Left lung (tissue), 10 donors: ENCODE measurements around the gene TPSD1. TPM values are rescaled to one million over a fixed set of nuclear protein-coding genes. Genes with fewer than 3 reads are reported as not detected.
A peak's percentile ranks its signal among the peaks of the same experiment; 100 is the strongest.
"Not testable (repeated sequence)": the region's sequence is repeated elsewhere in the genome, so short reads cannot be mapped to it uniquely, and the experiment has no call there.

Experiments
- ATAC-seq: fragments of 200-7000 bp; cut with Tn5 transposase; one replicate; pipeline ENCODE4 v1.9.1; 2020; ENCODE audit warnings: moderate library complexity
- DNase-seq, 4 donors: peaks; one replicate each; pipeline ENCODE4 v3.0.0-alpha.2; 2013 to 2020
- H3K27ac ChIP-seq, 2 donors: fragments of 200-600 bp; sonication (generic) in 1 of 2; one replicate each; pipeline versions ENCODE4 v1.5.0 to v1.8.0; 2020 to 2021
- H3K27me3 ChIP-seq, 2 donors: fragments of 200-600 bp; sonication (generic) in 1 of 2; one replicate each; pipeline versions ENCODE4 v1.5.0 to v1.8.0; 2020 to 2021
- H3K36me3 ChIP-seq, 2 donors: fragments of 200-600 bp; sonication (generic) in 1 of 2; one replicate each; pipeline versions ENCODE4 v1.5.0 to v1.8.0; 2020 to 2021
- H3K4me1 ChIP-seq, 2 donors: fragments of 200-600 bp; one replicate each; pipeline ENCODE4 v1.8.0; 2021
- H3K4me3 ChIP-seq, 2 donors: fragments of 200-600 bp; sonication (generic) in 1 of 2; one replicate each; pipeline versions ENCODE4 v1.5.0 to v1.8.0; 2020 to 2021; ENCODE audit warnings: mild to moderate bottlenecking in 1 of 2
- H3K9me3 ChIP-seq, 2 donors: fragments of 200-600 bp; sonication (generic) in 1 of 2; one replicate each; pipeline versions ENCODE4 v1.5.0 to v1.8.0; 2020 to 2021
- intact Hi-C, 2 donors: fragments of 100-400 bp; cut with DNase I; formaldehyde crosslinking; loops; one replicate each; pipeline versions ENCODE4 v1.11.2 to v1.14.2; 2022
- polyA plus RNA-seq, 6 donors: library from polyadenylated mRNA; unstranded; fragments of 120-200 nt; gene quantifications; one replicate each; pipeline ENCODE4 v1.2.1, GENCODE V29; 2013; ENCODE audit not compliant: insufficient read length in 6 of 6
- total RNA-seq, 2 donors: library from RNA; stranded (reverse); fragmentation: NEBNext Ultra II Directional; extraction: Animal tissue kit (Norgen Biotek cat#: 25700); gene quantifications; one replicate each; pipeline ENCODE4 v1.2.1, GENCODE V29; 2021
- TF ChIP-seq, protein P1 (sequence below), 2 donors: fragments of 200-600 bp; sonication (generic) in 1 of 2; IDR thresholded peaks; one replicate each; pipeline versions ENCODE4 v1.5.0 to v1.8.0; 2021; ENCODE audit warnings: antibody characterized with exemption in 2 of 2
- donor health status: DM: no; HTN: yes; CAD: no.
- donor health status: DM: no; HTN: no; CAD: no.

TPSD1 gene
- total and polyA plus RNA-seq, 8 donors, result 0.37 TPM; not detected in 7

DNA sequence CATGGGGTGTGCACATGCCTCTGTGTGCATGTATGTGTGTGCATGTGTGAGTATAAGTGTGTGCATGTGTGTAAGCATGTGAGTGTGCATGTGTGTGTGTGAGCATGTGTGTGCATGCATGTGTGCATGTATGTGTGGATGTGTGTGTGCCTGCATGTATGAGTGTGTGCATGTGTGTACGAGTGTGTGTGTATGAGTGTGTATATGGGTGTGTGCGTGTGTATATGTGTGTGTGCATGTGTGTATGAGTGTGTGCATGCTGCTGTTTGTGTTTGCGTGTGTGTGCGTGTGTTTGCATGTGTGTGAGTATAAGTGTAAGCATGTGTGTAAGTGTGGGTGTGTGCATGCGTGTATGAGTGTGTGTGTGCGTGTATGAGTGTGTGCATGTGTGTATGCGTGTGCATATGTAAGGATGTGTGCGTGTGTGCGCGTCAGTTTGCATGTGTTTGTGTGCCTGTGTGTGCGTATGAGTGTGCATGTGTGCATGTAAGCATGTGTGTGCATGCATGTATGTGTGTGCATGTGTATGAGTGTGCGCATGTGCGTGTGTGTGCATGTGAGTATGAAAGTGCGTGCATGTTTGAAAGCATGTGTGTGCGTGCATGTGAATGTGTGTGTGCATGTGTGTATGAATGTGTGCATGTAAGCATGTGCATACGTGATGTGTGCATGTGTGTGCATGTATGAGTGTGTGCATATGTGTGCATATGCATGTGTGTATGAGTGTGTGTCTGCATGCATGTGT lies 8.6 kb downstream of the TPSD1 start:
- TF ChIP-seq, protein P1, sequence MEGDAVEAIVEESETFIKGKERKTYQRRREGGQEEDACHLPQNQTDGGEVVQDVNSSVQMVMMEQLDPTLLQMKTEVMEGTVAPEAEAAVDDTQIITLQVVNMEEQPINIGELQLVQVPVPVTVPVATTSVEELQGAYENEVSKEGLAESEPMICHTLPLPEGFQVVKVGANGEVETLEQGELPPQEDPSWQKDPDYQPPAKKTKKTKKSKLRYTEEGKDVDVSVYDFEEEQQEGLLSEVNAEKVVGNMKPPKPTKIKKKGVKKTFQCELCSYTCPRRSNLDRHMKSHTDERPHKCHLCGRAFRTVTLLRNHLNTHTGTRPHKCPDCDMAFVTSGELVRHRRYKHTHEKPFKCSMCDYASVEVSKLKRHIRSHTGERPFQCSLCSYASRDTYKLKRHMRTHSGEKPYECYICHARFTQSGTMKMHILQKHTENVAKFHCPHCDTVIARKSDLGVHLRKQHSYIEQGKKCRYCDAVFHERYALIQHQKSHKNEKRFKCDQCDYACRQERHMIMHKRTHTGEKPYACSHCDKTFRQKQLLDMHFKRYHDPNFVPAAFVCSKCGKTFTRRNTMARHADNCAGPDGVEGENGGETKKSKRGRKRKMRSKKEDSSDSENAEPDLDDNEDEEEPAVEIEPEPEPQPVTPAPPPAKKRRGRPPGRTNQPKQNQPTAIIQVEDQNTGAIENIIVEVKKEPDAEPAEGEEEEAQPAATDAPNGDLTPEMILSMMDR (IDR thresholded peaks at IDR 0.05), result no peak
- H3K27ac ChIP-seq, result no peak overlapping the region
- H3K27me3 ChIP-seq, result peaks cover 22 to 45% of the 10 kb centered on the region in 2 donors
- no peaks in the 10 kb centered on the region for H3K9me3 ChIP-seq
- intact Hi-C loops, result no loop called here
- H3K4me1 ChIP-seq, result no peaks in the 10 kb centered on the region
- H3K4me3 ChIP-seq, result no peak overlapping the region
- ATAC-seq, result no peak
- no peak for DNase-seq
- H3K36me3 ChIP-seq, result no peaks in the 10 kb centered on the region

DNA sequence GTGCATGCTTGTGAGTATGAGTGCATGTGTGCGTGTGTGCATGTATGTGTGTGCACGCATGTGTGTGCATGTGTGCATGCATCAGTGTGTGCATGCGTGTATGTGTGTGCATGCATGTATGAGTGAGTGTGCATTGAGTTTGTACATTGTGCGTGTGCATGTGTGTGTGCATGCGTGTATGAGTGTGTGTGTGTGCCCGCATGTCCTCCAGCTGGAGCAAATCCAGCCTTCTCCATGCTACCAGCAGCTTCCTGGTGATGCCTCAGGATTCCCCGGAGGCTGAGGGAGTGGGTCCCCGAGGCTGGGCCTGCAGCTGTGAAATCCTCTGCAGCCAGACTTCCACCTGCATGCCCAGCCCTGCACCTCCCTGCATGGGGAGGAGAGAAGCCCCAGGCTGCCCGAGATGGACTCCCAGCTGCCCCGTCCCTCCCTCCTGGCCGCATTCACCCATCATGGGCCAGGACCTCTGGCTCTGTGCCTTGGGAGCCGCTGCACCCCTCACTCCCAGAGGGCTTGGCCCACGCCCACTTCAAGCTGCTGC lies 9.3 kb downstream of the TPSD1 start:
- H3K27me3 ChIP-seq, result peaks cover 16 to 39% of the 10 kb centered on the region in 2 donors
- DNase-seq (no peak), ATAC-seq (no peak)
- H3K36me3 ChIP-seq, result no peaks in the 10 kb centered on the region
- intact Hi-C loops, result no loop called here
- no peaks in the 10 kb centered on the region for H3K4me1 ChIP-seq
- TF ChIP-seq, protein P1 (IDR thresholded peaks at IDR 0.05), result no peak
- H3K4me3 ChIP-seq, result no peak overlapping the region
- no peak overlapping the region for H3K27ac ChIP-seq
- no peaks in the 10 kb centered on the region for H3K9me3 ChIP-seq

DNA sequence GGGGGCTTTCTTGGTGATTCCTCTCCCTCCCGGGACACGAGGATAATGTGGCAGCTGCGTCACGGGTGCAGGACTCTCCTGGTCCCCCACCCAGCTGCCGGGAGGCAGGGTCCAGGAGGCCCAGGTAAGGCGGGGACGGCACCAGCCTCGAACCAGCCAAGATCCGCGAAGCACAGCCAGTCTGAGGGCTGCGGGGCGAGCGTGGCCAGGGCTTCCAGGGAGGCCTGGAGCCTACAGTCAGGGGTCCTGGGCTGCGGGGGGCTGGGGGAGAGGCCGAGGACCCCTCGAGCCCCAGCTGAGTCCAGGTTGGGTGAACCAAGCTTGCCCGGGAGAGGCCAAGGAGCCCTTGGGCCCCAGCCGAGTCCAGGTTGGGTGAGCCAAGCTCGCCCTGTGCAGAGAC lies 10.0 kb downstream of the TPSD1 start:
- Histone ChIP-seq H3K27me3 (peaks cover 13 to 32% of the 10 kb centered on the region in 2 donors), H3K27ac (no peak overlapping the region), H3K36me3 (no peaks in the 10 kb centered on the region), H3K9me3 (no peaks in the 10 kb centered on the region), H3K4me3 (no peak overlapping the region), H3K4me1 (no peaks in the 10 kb centered on the region)
- no peak for ATAC-seq
- intact Hi-C loops, result no loop called here
- no peak for DNase-seq
- TF ChIP-seq, protein P1 (IDR thresholded peaks at IDR 0.05), result no peak

DNA sequence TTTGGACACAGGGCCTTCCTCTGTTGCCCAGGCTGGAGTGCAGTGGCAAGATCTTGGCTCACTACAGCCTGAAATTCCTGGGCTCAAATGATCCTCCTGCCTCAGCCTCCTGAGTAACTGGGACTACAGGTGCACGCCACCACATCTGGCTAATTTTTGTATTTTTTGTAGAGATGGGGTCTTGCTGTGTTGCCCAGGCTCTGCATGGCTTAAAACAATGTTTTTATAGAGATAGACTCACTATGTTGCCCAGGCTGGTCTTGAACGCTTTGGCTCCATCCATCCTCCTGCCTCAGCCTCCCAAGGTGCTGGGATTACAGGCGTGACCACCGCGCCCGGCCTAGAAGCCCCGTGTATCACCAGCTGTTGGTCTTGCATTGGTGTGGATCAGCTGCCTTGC lies 13.5 kb downstream of the TPSD1 start:
- H3K9me3 ChIP-seq, H3K36me3 ChIP-seq, DNase-seq, H3K4me3 ChIP-seq, H3K4me1 ChIP-seq, ATAC-seq, H3K27ac ChIP-seq, intact Hi-C loops: not testable (repeated sequence)
- H3K27me3 ChIP-seq, result peaks cover 0 to 31% of the 10 kb centered on the region in 2 donors

DNA sequence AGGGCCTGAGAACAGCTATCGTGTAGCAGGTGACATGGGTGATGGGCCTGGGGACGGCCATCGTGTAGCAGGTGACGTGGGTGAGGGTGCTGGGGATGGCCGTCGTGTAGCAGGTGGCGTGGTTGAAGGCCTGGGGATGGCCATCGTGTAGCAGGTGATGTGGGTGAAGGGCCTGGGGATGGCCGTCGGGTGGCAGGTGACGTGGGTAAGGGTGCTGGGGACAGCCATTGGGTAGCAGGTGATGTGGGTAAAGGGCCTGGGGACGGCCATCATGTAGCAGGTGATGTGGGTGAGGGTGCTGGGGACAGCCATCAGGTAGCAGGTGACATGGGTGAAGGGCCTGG lies 15.5 kb downstream of the TPSD1 start:
- TF ChIP-seq, protein P1 (IDR thresholded peaks at IDR 0.05), result no peak
- Histone ChIP-seq H3K4me1 (no peaks in the 10 kb centered on the region), H3K27ac (no peak overlapping the region), H3K36me3 (no peaks in the 10 kb centered on the region), H3K4me3 (no peak overlapping the region), H3K27me3 (peaks cover 0 to 44% of the 10 kb centered on the region in 2 donors), H3K9me3 (no peaks in the 10 kb centered on the region)
- intact Hi-C loops, result no loop called here
- ATAC-seq (no peak), DNase-seq (no peak)

DNA sequence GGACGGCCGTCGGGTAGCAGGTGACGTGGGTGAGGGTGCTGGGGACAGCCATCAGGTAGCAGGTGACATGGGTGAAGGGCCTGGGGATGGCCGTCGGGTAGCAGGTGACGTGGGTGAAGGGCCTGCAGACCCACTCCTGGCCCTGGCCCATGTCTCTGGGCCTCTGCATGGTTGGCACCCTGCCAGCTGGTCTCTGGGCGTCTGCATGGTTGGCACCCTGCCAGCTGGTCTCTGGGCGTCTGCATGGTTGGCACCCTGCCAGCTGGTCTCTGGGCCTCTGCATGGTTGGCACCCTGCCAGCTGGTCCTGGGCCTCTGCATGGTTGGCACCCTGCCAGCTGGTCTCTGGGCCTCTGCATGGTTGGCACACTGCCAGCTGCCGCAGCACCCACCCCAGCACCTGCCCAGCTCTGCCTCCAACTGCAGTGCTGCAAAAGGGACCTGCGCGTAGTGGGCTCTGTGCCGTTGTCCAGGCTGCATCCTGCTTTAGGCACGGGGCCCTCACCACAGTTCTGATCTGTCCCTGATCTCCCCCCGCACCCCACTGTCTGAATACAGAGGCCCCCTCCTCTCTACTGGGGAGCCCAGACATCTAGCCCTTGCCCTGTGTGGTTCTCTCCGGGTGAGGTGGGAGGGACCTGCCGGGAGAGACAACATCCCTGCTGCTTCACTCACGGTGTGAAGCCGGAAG lies 16.0 kb downstream of the TPSD1 start:
- H3K27me3 ChIP-seq, result peaks cover 0 to 49% of the 10 kb centered on the region in 2 donors
- H3K4me3 ChIP-seq, H3K36me3 ChIP-seq, H3K9me3 ChIP-seq, ATAC-seq, intact Hi-C loops, H3K4me1 ChIP-seq, H3K27ac ChIP-seq: not testable (repeated sequence)
- DNase-seq, result peak in 2 of 4 donors; percentile 35 to 61
